Tibial nerve (tissue), 4 donors: ENCODE data around the gene MAST2. TPM values are rescaled to one million over a fixed set of nuclear protein-coding genes. Genes with fewer than 3 reads are reported as not detected.

Experiments used
- DNase-seq, 2 donors: peaks; one replicate each; pipeline ENCODE4 v3.0.0-alpha.2; 2019; ENCODE audit warnings: low spot score in 2 of 2
- H3K27ac ChIP-seq, 4 donors: fragments of 200-600 bp; sonication (generic) in 3 of 4; one replicate each; pipeline ENCODE4 v1.5.1; 2017 to 2019; ENCODE audit warnings: mild to moderate bottlenecking in 1 of 4
- H3K27me3 ChIP-seq, 2 donors: fragments of 200-600 bp; sonication (generic) in 1 of 2; one replicate each; pipeline versions ENCODE4 v1.5.1 to v1.6.0; 2017 to 2019
- H3K36me3 ChIP-seq, 3 donors: fragments of 200-600 bp; sonication (generic); one replicate each; pipeline ENCODE4 v1.5.1; 2018 to 2019
- H3K4me1 ChIP-seq, 4 donors: fragments of 200-600 bp; sonication (generic) in 3 of 4; one replicate each; pipeline ENCODE4 v1.5.1; 2017 to 2019
- H3K4me3 ChIP-seq, 4 donors: fragments of 200-600 bp; sonication (generic) in 3 of 4; one replicate each; pipeline ENCODE4 v1.5.1; 2017 to 2019; ENCODE audit warnings: mild to moderate bottlenecking in 1 of 4, moderate library complexity in 1 of 4
- H3K9me3 ChIP-seq, 4 donors: fragments of 200-600 bp; sonication (generic) in 3 of 4; one replicate each; pipeline ENCODE4 v1.5.1; 2017 to 2019
- EP300 ChIP-seq, 2 donors: sonication (generic); formaldehyde crosslinking; IDR thresholded peaks; one replicate each; pipeline ENCODE4 v1.6.1; 2017; ENCODE audit warnings: antibody characterized with exemption in 2 of 2, mild to moderate bottlenecking in 1 of 2
- POLR2A ChIP-seq, 2 donors: fragments of 450-650 bp; IDR thresholded peaks; one replicate each; pipeline ENCODE4 v1.6.1; 2017; ENCODE audit warnings: antibody characterized with exemption in 2 of 2, mild to moderate bottlenecking in 2 of 2, moderate library complexity in 2 of 2
- WGBS, 2 donors: methylation state at CpG; one replicate each; pipeline ENCODE4 v1.1.5; 2018; 5-methylcytosine and 5-hydroxymethylcytosine counted together
- total RNA-seq, 4 donors: library from RNA; depleted of rRNA; stranded (reverse); fragments of >200 nt; gene quantifications; one replicate each; pipeline ENCODE4 v1.1.0, GENCODE V29; 2016
- TF ChIP-seq, protein P1 (sequence below), 5 experiments: fragments of 200-600 bp in 3 of 5; fragments of 450-650 bp in 2 of 5; sonication (generic) in 3 of 5; IDR thresholded peaks; one replicate each; pipeline ENCODE4 v1.5.1; 2016 to 2019; ENCODE audit warnings: antibody characterized with exemption in 5 of 5, mild to moderate bottlenecking in 3 of 5, moderate library complexity in 2 of 5

MAST2 gene
- total RNA-seq, 4 donors from 2014 or later: 38.0 to 122 (median 57.1) TPM

- TF ChIP-seq EP300 (IDR thresholded peaks at IDR 0.05) (no peak), POLR2A (IDR thresholded peaks at IDR 0.05) (no peak)
- TF ChIP-seq, protein P1, sequence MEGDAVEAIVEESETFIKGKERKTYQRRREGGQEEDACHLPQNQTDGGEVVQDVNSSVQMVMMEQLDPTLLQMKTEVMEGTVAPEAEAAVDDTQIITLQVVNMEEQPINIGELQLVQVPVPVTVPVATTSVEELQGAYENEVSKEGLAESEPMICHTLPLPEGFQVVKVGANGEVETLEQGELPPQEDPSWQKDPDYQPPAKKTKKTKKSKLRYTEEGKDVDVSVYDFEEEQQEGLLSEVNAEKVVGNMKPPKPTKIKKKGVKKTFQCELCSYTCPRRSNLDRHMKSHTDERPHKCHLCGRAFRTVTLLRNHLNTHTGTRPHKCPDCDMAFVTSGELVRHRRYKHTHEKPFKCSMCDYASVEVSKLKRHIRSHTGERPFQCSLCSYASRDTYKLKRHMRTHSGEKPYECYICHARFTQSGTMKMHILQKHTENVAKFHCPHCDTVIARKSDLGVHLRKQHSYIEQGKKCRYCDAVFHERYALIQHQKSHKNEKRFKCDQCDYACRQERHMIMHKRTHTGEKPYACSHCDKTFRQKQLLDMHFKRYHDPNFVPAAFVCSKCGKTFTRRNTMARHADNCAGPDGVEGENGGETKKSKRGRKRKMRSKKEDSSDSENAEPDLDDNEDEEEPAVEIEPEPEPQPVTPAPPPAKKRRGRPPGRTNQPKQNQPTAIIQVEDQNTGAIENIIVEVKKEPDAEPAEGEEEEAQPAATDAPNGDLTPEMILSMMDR (IDR thresholded peaks at IDR 0.05): no peak
- 65 to 73% methylated on average over 1 of the region's 1 CpG for WGBS, 2 donors
- no peaks in the 10 kb centered on the region for H3K27me3 ChIP-seq
- H3K4me3 ChIP-seq: no peak overlapping the region
- no peak for DNase-seq
- no peaks in the 10 kb centered on the region for H3K36me3 ChIP-seq
- H3K27ac ChIP-seq: no peak overlapping the region
- H3K9me3 ChIP-seq: no peaks in the 10 kb centered on the region
- no peaks in the 10 kb centered on the region for H3K4me1 ChIP-seq
Observed at GRCh38 chr1:45883658-45884057, 80.2 kb downstream of the MAST2 start.

- Histone ChIP-seq H3K27me3 (no peaks in the 10 kb centered on the region), H3K36me3 (no peaks in the 10 kb centered on the region), H3K27ac (no peak overlapping the region), H3K9me3 (no peaks in the 10 kb centered on the region), H3K4me3 (no peak overlapping the region), H3K4me1 (no peaks in the 10 kb centered on the region)
- no peak for TF ChIP-seq EP300 (IDR thresholded peaks at IDR 0.05)
- TF ChIP-seq, protein P1 (IDR thresholded peaks at IDR 0.05): no peak
- no peak for TF ChIP-seq POLR2A (IDR thresholded peaks at IDR 0.05)
- WGBS, 2 donors: 82 to 92% methylated on average over 1 of the region's 1 CpG
- no peak for DNase-seq
Observed at GRCh38 chr1:45884700-45885099, 81.3 kb downstream of the MAST2 start.

DNA sequence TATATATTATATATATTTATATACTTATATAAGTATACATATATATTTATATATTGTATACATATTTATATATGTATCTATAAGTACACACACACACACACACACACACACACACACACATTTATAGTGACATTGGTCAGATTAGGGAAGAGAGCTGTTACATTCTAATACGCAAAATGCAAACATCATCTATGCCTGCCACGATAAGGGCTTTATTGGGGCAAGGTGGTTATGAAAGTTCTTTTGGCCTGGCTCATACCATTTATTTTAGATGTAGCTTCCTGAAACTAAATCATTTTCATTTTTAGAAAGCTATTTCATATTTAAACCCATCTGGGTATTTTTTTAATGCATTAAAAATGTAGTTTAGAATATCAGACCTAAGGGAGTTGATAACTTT is 82.8 kb downstream of the MAST2 start:
- Histone ChIP-seq H3K27ac (no peak overlapping the region), H3K27me3 (no peaks in the 10 kb centered on the region), H3K9me3 (no peaks in the 10 kb centered on the region), H3K4me3 (no peak overlapping the region), H3K4me1 (no peaks in the 10 kb centered on the region), H3K36me3 (no peaks in the 10 kb centered on the region)
- 78 to 82% methylated on average over 2 of the region's 2 CpGs for WGBS, 2 donors
- DNase-seq: no peak
- TF ChIP-seq, protein P1 (IDR thresholded peaks at IDR 0.05): no peak
- TF ChIP-seq POLR2A (IDR thresholded peaks at IDR 0.05): no peak

DNA sequence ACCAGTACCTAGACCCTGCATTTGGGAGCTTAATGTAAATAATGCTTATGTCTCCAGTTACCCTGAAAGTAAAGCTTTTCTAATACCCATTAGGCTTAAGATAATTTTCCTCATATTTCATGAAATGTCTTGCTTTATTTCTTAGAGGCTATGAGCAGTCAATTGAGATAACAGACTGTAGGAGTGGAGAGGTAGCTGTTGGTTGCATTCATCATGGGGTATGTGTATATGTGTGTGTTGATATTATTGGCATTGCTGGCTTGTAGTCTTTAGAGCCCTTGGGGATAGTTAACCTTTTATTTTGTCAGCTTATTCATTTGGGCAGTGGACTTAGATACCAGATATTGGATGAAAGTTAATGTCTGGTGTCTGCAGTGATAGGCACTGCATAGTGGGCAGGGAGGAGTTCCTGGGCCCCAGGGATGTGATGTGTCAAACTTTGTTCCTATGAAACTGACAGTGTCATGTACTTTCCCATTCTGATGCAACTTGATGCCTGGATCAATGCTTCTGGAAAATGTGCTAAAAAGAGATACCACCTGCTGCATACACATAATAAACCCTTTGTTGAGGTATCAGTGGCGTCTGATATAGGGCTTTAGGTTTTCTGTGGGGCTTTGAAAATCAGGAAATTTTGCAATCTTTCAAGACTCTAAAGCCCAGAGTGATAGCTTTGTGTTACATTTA is 83.9 kb downstream of the MAST2 start:
- no peak overlapping the region for H3K27ac ChIP-seq
- H3K4me3 ChIP-seq: no peak overlapping the region
- TF ChIP-seq POLR2A (IDR thresholded peaks at IDR 0.05) (no peak), EP300 (IDR thresholded peaks at IDR 0.05) (no peak)
- TF ChIP-seq, protein P1 (IDR thresholded peaks at IDR 0.05): no peak
- H3K27me3 ChIP-seq: no peaks in the 10 kb centered on the region
- WGBS, 2 donors: 100% methylated on average over 1 of the region's 1 CpG
- peaks cover 0 to 8% (median 0%) of the 10 kb centered on the region in 4 donors for H3K4me1 ChIP-seq
- no peak for DNase-seq
- no peaks in the 10 kb centered on the region for H3K9me3 ChIP-seq
- H3K36me3 ChIP-seq: no peaks in the 10 kb centered on the region

DNA sequence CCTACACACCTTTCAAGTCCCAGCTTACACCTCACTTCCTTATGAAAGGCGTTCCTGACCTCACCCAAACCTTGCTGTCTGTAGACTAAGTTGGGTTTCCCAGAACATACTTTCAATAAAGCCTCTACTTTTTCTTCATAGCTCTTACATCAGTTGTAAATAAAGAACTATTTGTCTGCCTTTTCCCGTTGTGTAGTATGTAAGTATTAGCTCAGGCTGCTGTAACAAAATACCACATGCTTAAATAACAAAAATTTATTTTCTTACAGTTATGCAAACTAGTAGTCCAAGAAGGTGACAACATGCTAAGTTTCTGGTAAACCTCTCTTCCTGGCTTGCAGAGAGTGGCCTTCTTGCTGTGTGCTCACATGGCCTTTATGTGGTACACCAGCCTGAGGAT is 86.7 kb downstream of the MAST2 start:
- TF ChIP-seq EP300 (IDR thresholded peaks at IDR 0.05) (no peak), POLR2A (IDR thresholded peaks at IDR 0.05) (no peak)
- TF ChIP-seq, protein P1 (IDR thresholded peaks at IDR 0.05): no peak
- Histone ChIP-seq H3K4me1 (peaks cover 0 to 16% (median 2%) of the 10 kb centered on the region in 4 donors), H3K27ac (no peak overlapping the region), H3K9me3 (no peaks in the 10 kb centered on the region), H3K36me3 (no peaks in the 10 kb centered on the region), H3K4me3 (no peak overlapping the region), H3K27me3 (no peaks in the 10 kb centered on the region)
- DNase-seq: no peak
- WGBS, 2 donors: 77 to 78% methylated on average over 2 of the region's 2 CpGs
